CD4-positive, alpha-beta T cell treated with Interleukin-15 for 4 hours (primary cell): ENCODE data around the gene PRRC2A.

Source experiments
- DNase-seq: peaks from one replicate; pipeline ENCODE4 v3.0.0-alpha.2; 2020; ENCODE audit warnings: low spot score

PRRC2A gene

DNA sequence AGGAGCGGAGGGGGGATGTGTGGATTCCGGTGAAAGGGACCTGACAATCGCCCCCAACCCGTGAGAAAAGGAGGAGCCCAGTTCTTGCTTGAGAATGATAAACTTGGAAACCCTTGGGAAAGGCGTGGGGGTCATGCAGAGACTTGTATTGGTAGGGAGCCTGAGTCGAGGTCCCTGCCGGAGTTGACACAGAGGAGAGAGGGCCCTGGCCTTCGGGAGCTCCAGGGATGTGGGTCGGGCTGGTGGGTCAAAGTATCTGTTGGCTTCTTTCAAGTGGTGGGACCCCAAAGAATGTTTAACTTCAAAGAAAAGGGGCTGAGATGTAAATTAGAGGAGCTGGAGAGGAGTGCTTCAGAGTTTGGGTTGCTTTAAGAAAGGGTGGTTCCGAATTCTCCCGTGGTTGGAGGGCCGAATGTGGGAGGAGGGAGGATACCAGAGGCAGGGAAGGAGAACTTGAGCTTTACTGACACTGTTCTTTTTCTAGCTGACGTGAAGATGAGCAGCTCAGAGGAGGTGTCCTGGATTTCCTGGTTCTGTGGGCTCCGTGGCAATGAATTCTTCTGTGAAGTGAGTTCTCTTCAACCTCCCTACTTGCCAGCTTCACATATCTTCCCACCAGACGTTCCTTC lies 45.9 kb downstream of the PRRC2A start:
- no peak for DNase-seq

DNA sequence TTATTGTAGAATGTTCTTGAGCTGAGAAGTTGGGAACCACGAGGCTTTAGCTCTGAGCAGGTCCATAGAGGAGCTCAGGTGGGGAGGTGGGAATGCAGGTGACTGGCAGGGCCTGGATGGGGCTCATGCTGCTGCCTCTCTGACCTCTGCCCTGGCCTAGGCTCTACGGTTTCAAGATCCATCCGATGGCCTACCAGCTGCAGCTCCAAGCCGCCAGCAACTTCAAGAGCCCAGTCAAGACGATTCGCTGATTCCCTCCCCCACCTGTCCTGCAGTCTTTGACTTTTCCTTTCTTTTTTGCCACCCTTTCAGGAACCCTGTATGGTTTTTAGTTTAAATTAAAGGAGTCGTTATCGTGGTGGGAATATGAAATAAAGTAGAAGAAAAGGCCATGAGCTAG lies 49.2 kb downstream of the PRRC2A start, which contains the start of gene LY6G5B:
Gene LY6G5B, plus strand, starts transcription at position 301 of the 400 bp plus-strand sequence. CDS start 975 bp downstream, outside the sequence.
- DNase-seq: no peak

DNA sequence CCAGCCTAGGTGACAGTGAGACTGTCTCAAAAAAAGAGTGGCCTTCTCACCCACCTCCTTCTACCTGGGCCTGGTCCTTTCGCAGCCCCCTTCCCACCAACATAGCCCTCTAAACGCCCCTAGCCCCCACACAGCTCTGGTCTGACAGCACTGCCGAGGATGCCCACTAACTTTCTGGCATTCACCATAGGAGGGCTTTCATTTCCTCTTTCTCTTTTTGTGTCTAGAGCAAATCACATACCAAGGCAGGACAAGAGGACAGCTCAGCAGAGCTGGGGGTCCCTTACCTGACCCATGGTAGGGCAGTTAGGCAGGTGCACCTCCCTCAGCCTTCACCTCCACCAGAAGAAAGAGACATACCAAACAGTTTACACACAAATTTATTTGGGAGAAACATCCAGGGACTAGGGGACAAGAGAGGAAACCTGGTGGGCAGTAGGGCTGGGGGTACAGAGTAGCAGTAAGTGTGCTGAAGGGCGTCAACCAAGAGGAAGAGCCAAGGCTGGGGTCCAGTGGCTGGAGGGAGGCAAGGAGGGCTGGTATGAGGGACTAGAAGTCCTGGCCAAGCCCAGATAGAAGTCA lies 55.9 kb downstream of the PRRC2A start:
- no peak for DNase-seq

DNA sequence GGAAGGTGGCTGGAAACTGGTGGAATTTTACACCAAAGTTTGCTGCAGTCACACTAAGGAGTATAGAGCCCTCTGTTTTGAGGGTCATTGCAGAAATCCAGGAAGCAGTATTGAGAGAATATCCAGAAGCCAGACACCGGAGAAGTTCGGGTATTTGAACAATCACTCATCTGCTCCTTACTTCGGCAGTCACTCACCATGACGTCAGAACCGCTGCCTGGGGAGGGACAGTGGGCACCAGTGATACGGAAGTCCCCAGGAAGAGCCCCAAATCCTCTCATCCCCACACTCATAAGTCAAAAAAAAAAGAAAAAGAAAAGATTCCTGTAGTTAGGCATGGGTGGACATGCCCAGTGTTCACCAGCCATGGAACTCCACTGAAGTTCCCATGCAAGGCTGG lies 56.4 kb downstream of the PRRC2A start:
- DNase-seq: no peak

DNA sequence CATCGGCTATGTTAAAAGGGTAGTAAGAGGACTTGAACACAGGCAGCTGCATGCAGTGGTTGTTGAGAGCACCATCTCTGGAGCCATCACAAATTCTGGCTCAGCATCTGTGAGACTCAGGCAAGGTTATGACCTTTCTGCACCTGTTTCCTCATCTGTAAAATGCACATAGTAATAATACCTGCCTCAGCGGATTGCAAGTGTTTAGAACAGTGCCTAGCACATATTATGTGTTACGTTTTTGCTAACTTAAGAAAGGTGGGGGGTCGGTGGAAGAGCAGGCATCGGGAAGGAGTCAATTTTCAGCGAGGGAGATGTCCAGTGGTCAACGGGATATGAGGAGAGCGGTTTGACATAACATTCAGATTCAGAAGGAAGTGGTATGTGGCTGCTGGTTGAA lies 57.4 kb downstream of the PRRC2A start:
- DNase-seq: no peak

DNA sequence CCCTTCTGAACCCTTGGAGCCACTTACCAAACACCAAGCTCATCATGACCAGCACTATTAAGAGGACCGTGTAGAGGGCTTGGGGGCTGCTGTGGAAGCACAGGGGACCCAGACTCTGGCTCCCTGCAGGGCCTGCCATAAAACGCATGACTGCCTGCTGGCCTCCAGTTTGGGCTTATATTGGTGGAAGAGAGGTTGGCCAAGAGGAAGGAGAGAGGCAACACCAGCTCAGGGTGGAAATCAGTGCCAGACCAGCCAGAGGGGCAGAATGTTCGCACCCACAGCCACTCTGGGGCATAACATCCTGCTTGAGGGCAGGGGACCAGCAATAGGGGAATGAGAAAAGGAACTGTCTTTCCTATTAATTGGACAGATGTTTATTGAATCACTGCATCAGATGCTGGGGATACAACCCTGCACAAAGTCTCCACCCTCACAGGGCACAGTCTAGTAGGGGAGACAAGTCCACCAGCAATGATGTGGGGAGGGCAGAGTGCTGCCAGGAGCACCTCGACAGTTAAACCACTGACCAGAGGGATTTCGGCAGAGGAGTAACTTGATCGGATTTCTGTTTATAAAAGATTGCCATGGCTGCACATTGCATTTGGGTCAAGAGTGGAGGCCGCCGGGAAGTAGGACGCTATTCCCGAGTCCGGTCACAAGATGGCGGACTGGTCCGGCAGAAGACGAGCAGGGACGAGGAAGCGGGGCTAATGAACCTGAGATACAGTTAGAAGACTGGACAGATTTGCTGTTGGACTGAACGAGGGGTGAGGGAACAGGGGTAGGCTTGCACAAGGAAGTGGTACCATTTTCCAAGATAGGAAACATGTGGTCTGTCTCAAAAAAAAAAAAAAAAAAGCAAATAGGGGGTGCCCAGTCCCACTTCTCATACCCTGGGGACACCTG lies 60.0 kb downstream of the PRRC2A start, which contains the start of gene LY6G5C:
Gene LY6G5C, minus strand, starts transcription at position 842 of the 909 bp plus-strand sequence. Its CDS starts 694 bp downstream, at position 148.
- DNase-seq: peak; percentile 78

DNA sequence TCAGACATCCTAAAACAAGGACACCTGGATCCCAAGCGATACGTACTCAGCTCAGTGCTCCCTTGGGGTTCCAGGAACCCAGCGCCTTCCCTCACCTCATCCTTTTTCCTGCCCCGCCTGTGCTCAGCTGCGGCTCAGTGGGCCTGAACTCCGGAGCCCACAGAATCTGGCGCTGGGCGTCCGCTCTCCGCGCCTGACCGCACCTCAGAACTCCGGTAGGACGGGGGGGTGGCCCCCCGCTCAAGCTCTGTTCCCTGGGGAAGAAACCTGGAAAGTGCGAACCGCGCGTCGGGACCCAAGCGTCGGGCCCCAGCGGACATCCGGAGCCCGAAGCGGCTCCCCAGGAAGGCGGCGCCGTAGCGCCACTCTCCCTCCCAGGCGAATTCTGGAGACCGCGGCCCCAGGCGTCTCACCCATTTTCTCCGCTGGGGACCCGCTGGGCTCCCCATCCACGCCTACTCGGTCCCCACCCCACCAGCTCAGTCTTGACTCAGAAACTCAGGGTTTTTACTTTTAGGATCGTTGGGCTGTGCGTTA lies 60.7 kb downstream of the PRRC2A start:
- DNase-seq: peak; percentile 28

DNA sequence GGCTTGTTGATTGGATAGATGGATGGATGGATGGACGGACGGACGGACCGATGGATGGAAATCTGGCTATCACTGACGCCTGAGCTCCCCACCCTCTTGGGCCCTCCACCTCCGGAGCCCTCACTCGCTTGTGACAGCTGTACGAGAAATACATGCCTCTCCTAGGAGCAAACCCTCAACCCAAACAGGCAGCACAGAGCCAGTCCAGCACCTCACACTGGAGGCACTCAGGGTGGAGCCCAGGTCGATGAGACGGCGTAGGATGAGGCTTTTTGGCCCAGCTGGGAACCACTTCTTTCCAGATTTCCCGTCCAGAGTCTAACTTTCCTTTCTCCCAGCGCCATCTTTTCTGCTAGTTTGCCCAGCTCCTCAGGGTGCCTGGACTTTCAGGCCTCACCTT lies 63.1 kb downstream of the PRRC2A start:
- DNase-seq: no peak

DNA sequence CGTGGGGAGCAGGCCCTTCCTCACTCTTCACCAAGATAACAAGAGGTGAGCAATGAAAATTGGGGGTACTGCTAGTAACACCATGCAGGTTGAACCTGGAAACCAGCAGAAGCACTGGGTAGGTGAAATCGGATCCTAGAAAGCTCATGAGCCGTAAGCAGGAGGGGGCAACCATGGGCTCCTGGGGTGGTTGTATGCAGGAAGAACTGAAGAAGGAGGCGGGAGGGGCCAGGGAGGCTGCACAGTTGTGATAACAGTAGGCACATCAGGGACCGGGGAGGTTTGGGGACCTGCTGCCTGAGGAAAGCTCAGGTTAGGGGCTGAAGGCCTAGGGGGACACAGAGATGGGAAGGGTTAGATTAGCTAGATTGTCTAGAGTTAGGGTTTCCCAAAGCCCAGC lies 66.0 kb downstream of the PRRC2A start:
- DNase-seq: no peak

DNA sequence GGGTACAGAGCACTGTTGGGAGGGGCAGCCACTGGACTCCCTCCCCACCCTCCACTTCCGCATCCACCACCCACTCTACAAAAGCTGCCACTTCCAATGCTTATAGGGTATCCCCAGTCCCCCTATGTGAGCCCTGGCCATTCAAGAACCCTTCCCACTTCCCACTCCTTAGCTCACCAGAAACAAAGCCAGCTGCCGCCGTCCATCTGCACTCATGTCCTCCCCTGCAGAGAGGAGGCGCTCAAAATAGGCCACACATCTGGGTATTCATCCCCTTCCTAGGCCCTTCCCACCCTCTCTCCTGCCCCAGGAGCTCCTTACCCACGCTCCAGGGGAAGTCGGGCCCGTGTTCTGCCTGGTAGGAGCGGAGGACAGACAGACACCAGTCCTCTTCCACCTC lies 66.8 kb downstream of the PRRC2A start:
- no peak for DNase-seq
